Measurements from ENCODE around the gene CAPN5.

The CAPN5 gene

GRCh38 chr11:77101043-77101537, 34.3 kb downstream of the CAPN5 start:
- DNase-seq (ENCODE audit: low read depth): peak; percentile 22
- no peak overlapping the region for H3K4me3 ChIP-seq (ENCODE audit: low read length)
- TF ChIP-seq, protein P1, sequence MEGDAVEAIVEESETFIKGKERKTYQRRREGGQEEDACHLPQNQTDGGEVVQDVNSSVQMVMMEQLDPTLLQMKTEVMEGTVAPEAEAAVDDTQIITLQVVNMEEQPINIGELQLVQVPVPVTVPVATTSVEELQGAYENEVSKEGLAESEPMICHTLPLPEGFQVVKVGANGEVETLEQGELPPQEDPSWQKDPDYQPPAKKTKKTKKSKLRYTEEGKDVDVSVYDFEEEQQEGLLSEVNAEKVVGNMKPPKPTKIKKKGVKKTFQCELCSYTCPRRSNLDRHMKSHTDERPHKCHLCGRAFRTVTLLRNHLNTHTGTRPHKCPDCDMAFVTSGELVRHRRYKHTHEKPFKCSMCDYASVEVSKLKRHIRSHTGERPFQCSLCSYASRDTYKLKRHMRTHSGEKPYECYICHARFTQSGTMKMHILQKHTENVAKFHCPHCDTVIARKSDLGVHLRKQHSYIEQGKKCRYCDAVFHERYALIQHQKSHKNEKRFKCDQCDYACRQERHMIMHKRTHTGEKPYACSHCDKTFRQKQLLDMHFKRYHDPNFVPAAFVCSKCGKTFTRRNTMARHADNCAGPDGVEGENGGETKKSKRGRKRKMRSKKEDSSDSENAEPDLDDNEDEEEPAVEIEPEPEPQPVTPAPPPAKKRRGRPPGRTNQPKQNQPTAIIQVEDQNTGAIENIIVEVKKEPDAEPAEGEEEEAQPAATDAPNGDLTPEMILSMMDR (conservative IDR thresholded peaks at IDR 0.05; ENCODE audit: low read length): peak; percentile 50

- no peak for DNase-seq (ENCODE audit: low read depth)
- H3K4me3 ChIP-seq (ENCODE audit: low read length): no peak within 1 kb of the TSS
- TF ChIP-seq, protein P1 (conservative IDR thresholded peaks at IDR 0.05; ENCODE audit: low read length): no peak
These were observed 35.8 kb downstream of the CAPN5 start, which contains the start of gene OMP for GRCh38 chr11:77102246-77103210. OMP (plus strand) TSS chr11:77102840; CDS start chr11:77102840, 0 bp downstream.

- H3K4me3 ChIP-seq (ENCODE audit: low read length): no peak overlapping the region
- TF ChIP-seq, protein P1 (conservative IDR thresholded peaks at IDR 0.05; ENCODE audit: low read length): no peak
- no peak for DNase-seq (ENCODE audit: low read depth)
These were observed 36.5 kb downstream of the CAPN5 start for GRCh38 chr11:77103319-77103718.

GRCh38 chr11:77104727-77105126, 38.0 kb downstream of the CAPN5 start:
- no peak overlapping the region for H3K4me3 ChIP-seq (ENCODE audit: low read length)
- DNase-seq (ENCODE audit: low read depth): no peak
- TF ChIP-seq, protein P1 (conservative IDR thresholded peaks at IDR 0.05; ENCODE audit: low read length): no peak

- TF ChIP-seq, protein P1 (conservative IDR thresholded peaks at IDR 0.05; ENCODE audit: low read length): no peak
These were observed 39.5 kb downstream of the CAPN5 start for GRCh38 chr11:77106321-77106720.

GRCh38 chr11:77106759-77107158, 40.0 kb downstream of the CAPN5 start:
- DNase-seq (ENCODE audit: low read depth): no peak
- TF ChIP-seq, protein P1 (conservative IDR thresholded peaks at IDR 0.05; ENCODE audit: low read length): no peak
- H3K4me3 ChIP-seq (ENCODE audit: low read length): no peak overlapping the region

More at GRCh38 chr11:77106321-77106720, 39.5 kb downstream of the CAPN5 start:
- DNase-seq (ENCODE audit: low read depth): peak; percentile 18
- H3K4me3 ChIP-seq (ENCODE audit: low read length): no peak overlapping the region

Measured in AG10803 (cell line).